NCI-H1092 (cell line): Measurements from ENCODE around the gene LAMB4.
A peak's percentile ranks its signal among the peaks of the same experiment; 100 is the strongest.

ENCODE experiments used
- DNase-seq: peaks from one replicate; lab custom pipeline; 2025; lab: John Stamatoyannopoulos, UW

LAMB4 gene

GRCh38 chr7:108109221-108109908 lies 20.8 kb downstream of the LAMB4 start:
- peak; percentile 38 for DNase-seq

- no peak for DNase-seq
Observed at GRCh38 chr7:108108131-108108530, 22.0 kb downstream of the LAMB4 start.

GRCh38 chr7:108104324-108104723 lies 25.8 kb downstream of the LAMB4 start:
- DNase-seq, result no peak

- DNase-seq, result no peak
Observed at GRCh38 chr7:108103558-108104298, 26.4 kb downstream of the LAMB4 start.

GRCh38 chr7:108102671-108103312 lies 27.4 kb downstream of the LAMB4 start:
- no peak for DNase-seq

- no peak for DNase-seq
Observed at GRCh38 chr7:108101759-108102158, 28.4 kb downstream of the LAMB4 start.

GRCh38 chr7:108099713-108100112 lies 30.4 kb downstream of the LAMB4 start:
- DNase-seq, result no peak

GRCh38 chr7:108097703-108098102 lies 32.5 kb downstream of the LAMB4 start:
- no peak for DNase-seq

- DNase-seq, result no peak
Observed at GRCh38 chr7:108096996-108097395, 33.2 kb downstream of the LAMB4 start.

- DNase-seq, result no peak
Observed at GRCh38 chr7:108094933-108095710, 35.0 kb downstream of the LAMB4 start.

GRCh38 chr7:108094346-108094745 lies 35.8 kb downstream of the LAMB4 start:
- no peak for DNase-seq

- no peak for DNase-seq
Observed at GRCh38 chr7:108093851-108094331, 36.3 kb downstream of the LAMB4 start.

- DNase-seq, result no peak
Observed at GRCh38 chr7:108093341-108093740, 36.8 kb downstream of the LAMB4 start.

GRCh38 chr7:108091461-108091831 lies 38.7 kb downstream of the LAMB4 start:
- no peak for DNase-seq

GRCh38 chr7:108090791-108091460 lies 39.2 kb downstream of the LAMB4 start:
- DNase-seq, result no peak

GRCh38 chr7:108089381-108089780 lies 40.8 kb downstream of the LAMB4 start:
- no peak for DNase-seq

- DNase-seq, result no peak
Observed at GRCh38 chr7:108088729-108089128, 41.4 kb downstream of the LAMB4 start.

- DNase-seq, result no peak
Observed at GRCh38 chr7:108087778-108088177, 42.4 kb downstream of the LAMB4 start.

GRCh38 chr7:108086962-108087361 lies 43.2 kb downstream of the LAMB4 start:
- DNase-seq, result no peak

- no peak for DNase-seq
Observed at GRCh38 chr7:108086546-108086945, 43.6 kb downstream of the LAMB4 start.

GRCh38 chr7:108083980-108084379 lies 46.2 kb downstream of the LAMB4 start:
- DNase-seq, result no peak
